NCI-H2029 (cell line): ENCODE results near the gene TMEM62.
"Not testable (repeated sequence)": the region's sequence is repeated elsewhere in the genome, so short reads cannot be mapped to it uniquely, and the experiment has no call there.

ENCODE experiments used
- DNase-seq: peaks from one replicate; lab custom pipeline; 2025; lab: John Stamatoyannopoulos, UW

Gene TMEM62

GRCh38 chr15:43125100-43125661 is 8.2 kb upstream of the TMEM62 start:
- no peak for DNase-seq

- DNase-seq, result no peak
These were observed 7.0 kb upstream of the TMEM62 start for GRCh38 chr15:43126356-43126755.

- peak; percentile 53 for DNase-seq
These were observed 5.6 kb upstream of the TMEM62 start for GRCh38 chr15:43127752-43128151.

GRCh38 chr15:43128174-43128979 is 5.0 kb upstream of the TMEM62 start:
- DNase-seq, result not testable (repeated sequence)

GRCh38 chr15:43128980-43129335 is 4.4 kb upstream of the TMEM62 start:
- DNase-seq, result no peak

GRCh38 chr15:43132830-43133429 is 456 bp upstream of the TMEM62 start:
- DNase-seq, result no peak

- no peak for DNase-seq
These were observed 810 bp downstream of the TMEM62 start for GRCh38 chr15:43134157-43134635.

- no peak for DNase-seq
These were observed 2.0 kb downstream of the TMEM62 start for GRCh38 chr15:43135351-43135750.

- DNase-seq, result no peak
These were observed 10.0 kb downstream of the TMEM62 start for GRCh38 chr15:43143203-43143941.

- DNase-seq, result no peak
These were observed 11.1 kb downstream of the TMEM62 start for GRCh38 chr15:43144512-43144911.

GRCh38 chr15:43146184-43146583 is 12.8 kb downstream of the TMEM62 start:
- DNase-seq, result no peak

GRCh38 chr15:43150191-43150929 is 17.0 kb downstream of the TMEM62 start:
- no peak for DNase-seq

- DNase-seq, result no peak
These were observed 18.3 kb downstream of the TMEM62 start for GRCh38 chr15:43151688-43152087.

GRCh38 chr15:43153269-43153668 is 19.9 kb downstream of the TMEM62 start:
- DNase-seq, result no peak

- no peak for DNase-seq
These were observed 32.5 kb downstream of the TMEM62 start for GRCh38 chr15:43165801-43166325.

- not testable (repeated sequence) for DNase-seq
These were observed 33.9 kb downstream of the TMEM62 start for GRCh38 chr15:43167261-43167660.

GRCh38 chr15:43168192-43169107 is 35.1 kb downstream of the TMEM62 start:
- peak; percentile 4 for DNase-seq

- no peak for DNase-seq
These were observed 36.5 kb downstream of the TMEM62 start for GRCh38 chr15:43169888-43170287.

GRCh38 chr15:43175656-43176309 is 42.4 kb downstream of the TMEM62 start:
- not testable (repeated sequence) for DNase-seq

GRCh38 chr15:43177147-43177546 is 43.8 kb downstream of the TMEM62 start:
- not testable (repeated sequence) for DNase-seq
